Liver (tissue), 3 donors: ENCODE measurements around the gene OR5T3.
"Not testable (repeated sequence)": the region's sequence is repeated elsewhere in the genome, so short reads cannot be mapped to it uniquely, and the experiment has no call there.

Experiments
- ATF3 ChIP-seq: IDR thresholded peaks from 2 replicates; pipeline ENCODE4 v1.6.1; 2016; ENCODE audit warnings: antibody characterized with exemption
- EGR1 ChIP-seq, 2 donors: IDR thresholded peaks; 2 replicates each; pipeline ENCODE4 v1.6.1; 2016 to 2018; ENCODE audit warnings: antibody characterized with exemption in 2 of 2, low read depth in 2 of 2
- FOXA1 ChIP-seq: IDR thresholded peaks from 2 replicates; pipeline ENCODE4 v1.6.1; 2016; ENCODE audit warnings: antibody characterized with exemption
- HNF4G ChIP-seq: IDR thresholded peaks from 2 replicates; pipeline ENCODE4 v1.6.1; 2016; ENCODE audit warnings: antibody characterized with exemption
- JUND ChIP-seq, 2 donors: IDR thresholded peaks; 2 replicates each; pipeline ENCODE4 v1.6.1; 2016; ENCODE audit warnings: antibody characterized with exemption in 2 of 2
- SP1 ChIP-seq: IDR thresholded peaks from 2 replicates; pipeline ENCODE4 v1.6.1; 2018; ENCODE audit warnings: antibody characterized with exemption, mild to moderate bottlenecking
- TAF1 ChIP-seq: conservative IDR thresholded peaks from 2 replicates; pipeline ENCODE4 v1.6.1; 2016; ENCODE audit warnings: antibody characterized with exemption, mild to moderate bottlenecking
- YY1 ChIP-seq: IDR thresholded peaks from 2 replicates; pipeline ENCODE4 v1.6.1; 2016; ENCODE audit warnings: antibody characterized with exemption, mild to moderate bottlenecking
- TF ChIP-seq, protein P1 (sequence below): fragments of 150-350 bp; IDR thresholded peaks from 2 replicates; pipeline ENCODE4 v1.5.1; 2017; ENCODE audit warnings: improper control_type of control experiment, low read depth, low read length; ENCODE audit not compliant: missing input control
- TF ChIP-seq, protein P2 (sequence below): IDR thresholded peaks from 2 replicates; pipeline ENCODE4 v1.6.1; 2016; ENCODE audit warnings: antibody characterized with exemption
- TF ChIP-seq, protein P3 (sequence below): IDR thresholded peaks from 2 replicates; pipeline ENCODE4 v1.6.1; 2016; ENCODE audit warnings: antibody characterized with exemption
- donor health status: healthy.
- donor health status: healthy.

DNA sequence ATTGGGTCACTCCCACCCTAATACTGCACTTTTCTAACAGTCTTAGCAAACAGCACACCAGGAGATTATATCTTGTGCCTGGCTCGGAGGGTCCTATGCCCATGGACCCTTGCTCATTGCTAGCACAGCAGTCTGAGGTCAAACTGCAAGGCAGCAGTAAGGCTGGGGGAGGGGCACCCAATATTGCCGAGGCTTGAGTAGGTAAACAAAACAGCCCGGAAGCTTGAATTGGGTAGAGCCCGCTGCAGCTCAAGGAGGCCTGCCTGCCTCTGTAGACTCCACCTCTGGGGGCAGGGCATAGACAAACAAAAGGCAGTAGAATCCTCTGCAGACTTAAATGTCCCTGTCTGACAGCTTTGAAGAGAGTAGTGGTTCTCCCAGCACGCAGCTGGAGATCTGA lies 32.3 kb upstream of the OR5T3 start:
- TF ChIP-seq, protein P1, sequence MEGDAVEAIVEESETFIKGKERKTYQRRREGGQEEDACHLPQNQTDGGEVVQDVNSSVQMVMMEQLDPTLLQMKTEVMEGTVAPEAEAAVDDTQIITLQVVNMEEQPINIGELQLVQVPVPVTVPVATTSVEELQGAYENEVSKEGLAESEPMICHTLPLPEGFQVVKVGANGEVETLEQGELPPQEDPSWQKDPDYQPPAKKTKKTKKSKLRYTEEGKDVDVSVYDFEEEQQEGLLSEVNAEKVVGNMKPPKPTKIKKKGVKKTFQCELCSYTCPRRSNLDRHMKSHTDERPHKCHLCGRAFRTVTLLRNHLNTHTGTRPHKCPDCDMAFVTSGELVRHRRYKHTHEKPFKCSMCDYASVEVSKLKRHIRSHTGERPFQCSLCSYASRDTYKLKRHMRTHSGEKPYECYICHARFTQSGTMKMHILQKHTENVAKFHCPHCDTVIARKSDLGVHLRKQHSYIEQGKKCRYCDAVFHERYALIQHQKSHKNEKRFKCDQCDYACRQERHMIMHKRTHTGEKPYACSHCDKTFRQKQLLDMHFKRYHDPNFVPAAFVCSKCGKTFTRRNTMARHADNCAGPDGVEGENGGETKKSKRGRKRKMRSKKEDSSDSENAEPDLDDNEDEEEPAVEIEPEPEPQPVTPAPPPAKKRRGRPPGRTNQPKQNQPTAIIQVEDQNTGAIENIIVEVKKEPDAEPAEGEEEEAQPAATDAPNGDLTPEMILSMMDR: not testable (repeated sequence)
- TF ChIP-seq ATF3; SP1; TAF1; FOXA1; JUND (IDR thresholded peaks at IDR 0.05); EGR1 (IDR thresholded peaks at IDR 0.05; ENCODE audit: low read depth in 2 of 2); HNF4G; YY1: not testable (repeated sequence)
- TF ChIP-seq, protein P2, sequence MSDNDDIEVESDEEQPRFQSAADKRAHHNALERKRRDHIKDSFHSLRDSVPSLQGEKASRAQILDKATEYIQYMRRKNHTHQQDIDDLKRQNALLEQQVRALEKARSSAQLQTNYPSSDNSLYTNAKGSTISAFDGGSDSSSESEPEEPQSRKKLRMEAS: not testable (repeated sequence)
- TF ChIP-seq, protein P3, sequence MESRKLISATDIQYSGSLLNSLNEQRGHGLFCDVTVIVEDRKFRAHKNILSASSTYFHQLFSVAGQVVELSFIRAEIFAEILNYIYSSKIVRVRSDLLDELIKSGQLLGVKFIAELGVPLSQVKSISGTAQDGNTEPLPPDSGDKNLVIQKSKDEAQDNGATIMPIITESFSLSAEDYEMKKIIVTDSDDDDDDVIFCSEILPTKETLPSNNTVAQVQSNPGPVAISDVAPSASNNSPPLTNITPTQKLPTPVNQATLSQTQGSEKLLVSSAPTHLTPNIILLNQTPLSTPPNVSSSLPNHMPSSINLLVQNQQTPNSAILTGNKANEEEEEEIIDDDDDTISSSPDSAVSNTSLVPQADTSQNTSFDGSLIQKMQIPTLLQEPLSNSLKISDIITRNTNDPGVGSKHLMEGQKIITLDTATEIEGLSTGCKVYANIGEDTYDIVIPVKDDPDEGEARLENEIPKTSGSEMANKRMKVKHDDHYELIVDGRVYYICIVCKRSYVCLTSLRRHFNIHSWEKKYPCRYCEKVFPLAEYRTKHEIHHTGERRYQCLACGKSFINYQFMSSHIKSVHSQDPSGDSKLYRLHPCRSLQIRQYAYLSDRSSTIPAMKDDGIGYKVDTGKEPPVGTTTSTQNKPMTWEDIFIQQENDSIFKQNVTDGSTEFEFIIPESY: not testable (repeated sequence)
